SK-N-SH (cell line): ENCODE data around the gene CHRNE. TPM values are rescaled to one million over a fixed set of nuclear protein-coding genes. Genes with fewer than 3 reads are reported as not detected.

Experiments used
- CTCF ChIA-PET: fragments of 300-600, 350-600 bp; formaldehyde crosslinking; extraction: SDS; loops from one replicate; lab custom pipeline; 2021; lab: Yijun Ruan, JAX
- POLR2A ChIA-PET: fragments of 350-600 bp; sonication (Branson Sonifier 250); formaldehyde crosslinking; extraction: SDS; loops from one replicate; lab custom pipeline; 2020; ENCODE audit warnings: antibody characterized with exemption, inconsistent platforms; lab: Yijun Ruan, JAX
- DNase-seq: peaks from one replicate; pipeline ENCODE4 v3.0.0; 2012
- H2AFZ ChIP-seq: fragments of 200-600 bp; sonication (generic); 2 replicates; pipeline ENCODE4 v1.8.1; 2016; ENCODE audit warnings: antibody characterized with exemption, mild to moderate bottlenecking, low read depth
- H3F3A ChIP-seq: fragments of 200-600 bp; sonication (generic); replicated peaks from 2 replicates; pipeline ENCODE3; 2016; ENCODE audit warnings: antibody characterized with exemption, mild to moderate bottlenecking; ENCODE audit not compliant: insufficient read depth
- H3K27ac ChIP-seq, 2 experiments: fragments of 200-500 bp in 1 of 2; fragments of 200-600 bp in 1 of 2; sonication (Bioruptor generic) in 1 of 2; sonication (generic), shearing (Covaris generic) in 1 of 2; 2 replicates each; pipeline versions ENCODE4 v1.5.1 to v1.6.1; 2014 to 2016; ENCODE audit warnings: low read depth in 2 of 2, inconsistent platforms in 1 of 2, low read length in 1 of 2, mild to moderate bottlenecking in 1 of 2, mixed read lengths in 1 of 2
- H3K27me3 ChIP-seq: fragments of 200-600 bp; sonication (generic), shearing (Covaris generic); 2 replicates; pipeline ENCODE4 v1.6.1; 2016; ENCODE audit warnings: mixed run types; ENCODE audit not compliant: insufficient read depth
- H3K36me3 ChIP-seq, 2 experiments: fragments of 200-500 bp in 1 of 2; fragments of 200-600 bp in 1 of 2; sonication (Bioruptor generic) in 1 of 2; sonication (generic) in 1 of 2; replicated peaks in 1 of 2; 2 replicates each; pipeline versions ENCODE3 to v1.5.1; 2014 to 2016; ENCODE audit warnings: low read length in 1 of 2, mild to moderate bottlenecking in 1 of 2; ENCODE audit not compliant: insufficient read depth in 2 of 2, control insufficient read depth in 1 of 2
- H3K4me1 ChIP-seq, 2 experiments: fragments of 200-500 bp in 1 of 2; fragments of 200-600 bp in 1 of 2; sonication (Bioruptor generic) in 1 of 2; sonication (generic), shearing (Covaris generic) in 1 of 2; 2 replicates each; pipeline versions ENCODE4 v1.5.1 to v1.6.1; 2014 to 2016; ENCODE audit warnings: low read depth in 1 of 2, low read length in 1 of 2, mixed run types in 1 of 2; ENCODE audit not compliant: insufficient read depth in 2 of 2, control insufficient read depth in 1 of 2
- H3K4me2 ChIP-seq: fragments of 200-600 bp; sonication (generic), shearing (Covaris generic); 2 replicates; pipeline ENCODE4 v1.6.1; 2017; ENCODE audit warnings: mixed run types
- H3K4me3 ChIP-seq, 2 experiments: fragments of 200-500 bp in 1 of 2; fragments of 200-600 bp in 1 of 2; sonication (Bioruptor generic) in 1 of 2; sonication (generic), shearing (Covaris generic) in 1 of 2; 2 replicates each; pipeline versions ENCODE4 v1.5.1 to v1.8.1; 2014 to 2016; ENCODE audit warnings: low read depth in 2 of 2, inconsistent platforms in 1 of 2, low read length in 1 of 2, mild to moderate bottlenecking in 1 of 2, mixed read lengths in 1 of 2, moderate library complexity in 1 of 2
- H3K79me2 ChIP-seq: fragments of 200-600 bp; sonication (generic); 2 replicates; pipeline ENCODE4 v1.8.1; 2017; ENCODE audit warnings: mild to moderate bottlenecking; ENCODE audit not compliant: insufficient read depth
- H3K9ac ChIP-seq: fragments of 200-600 bp; sonication (generic); 2 replicates; pipeline ENCODE4 v1.6.1; 2017; ENCODE audit warnings: mixed run types
- H3K9me2 ChIP-seq: fragments of 200-600 bp; sonication (generic); 2 replicates; pipeline ENCODE4 v1.6.1; 2017; ENCODE audit warnings: mixed run types
- H3K9me3 ChIP-seq: fragments of 200-600 bp; sonication (generic); 2 replicates; pipeline ENCODE4 v1.6.1; 2017; ENCODE audit warnings: mixed run types, mild to moderate bottlenecking, moderate library complexity
- H4K20me1 ChIP-seq: fragments of 200-600 bp; sonication (generic); 2 replicates; pipeline ENCODE4 v1.6.1; 2017; ENCODE audit warnings: mild to moderate bottlenecking, mixed run types; ENCODE audit not compliant: insufficient read depth
- CHD2 ChIP-seq: fragments of 150-350 bp; IDR thresholded peaks from 2 replicates; pipeline ENCODE4 v1.6.1; 2018; ENCODE audit warnings: low read length; ENCODE audit not compliant: partially characterized antibody
- CTCF ChIP-seq: fragments of 200-600 bp; sonication (generic); IDR thresholded peaks from 2 replicates; pipeline ENCODE4 v1.6.1; 2017; ENCODE audit warnings: antibody characterized with exemption, mild to moderate bottlenecking, moderate library complexity
- EP300 ChIP-seq, 2 experiments: IDR thresholded peaks; 2 replicates each; pipeline versions ENCODE4 v1.4.0 to v1.6.1; 2012; ENCODE audit warnings: borderline replicate concordance in 1 of 2, low read depth in 1 of 2, low read length in 1 of 2
- EZH2phosphoT487 ChIP-seq: fragments of 200-600 bp; sonication (generic); IDR thresholded peaks from 2 replicates; pipeline ENCODE4 v1.6.1; 2017; ENCODE audit warnings: low read depth, mixed run types, mild to moderate bottlenecking, antibody characterized with exemption, moderate library complexity, borderline replicate concordance
- FOSL2 ChIP-seq: IDR thresholded peaks from 2 replicates; pipeline ENCODE4 v1.4.0; 2012; ENCODE audit warnings: low read depth, mild to moderate bottlenecking, moderate library complexity, borderline replicate concordance
- JUND ChIP-seq: IDR thresholded peaks from 2 replicates; pipeline ENCODE4 v1.4.0; 2012
- MAX ChIP-seq: IDR thresholded peaks from 2 replicates; pipeline ENCODE4 v1.4.0; 2012; ENCODE audit warnings: low read depth
- MEF2A ChIP-seq: IDR thresholded peaks from 2 replicates; pipeline ENCODE4 v1.4.0; 2012; ENCODE audit warnings: low read depth, borderline replicate concordance
- POLR2AphosphoS5 ChIP-seq: IDR thresholded peaks from 2 replicates; pipeline ENCODE4 v1.6.1; 2012; ENCODE audit warnings: low read depth, low read length
- RAD21 ChIP-seq: IDR thresholded peaks from 2 replicates; pipeline ENCODE4 v1.6.1; 2012; ENCODE audit warnings: mild to moderate bottlenecking, low read length
- REST ChIP-seq: IDR thresholded peaks from 2 replicates; pipeline ENCODE4 v1.6.1; 2012; ENCODE audit warnings: mild to moderate bottlenecking, low read depth, low read length, moderate library complexity
- RFX5 ChIP-seq: IDR thresholded peaks from 2 replicates; pipeline ENCODE4 v1.6.1; 2012; ENCODE audit warnings: mild to moderate bottlenecking, improper control_type of control experiment, low read length
- RXRA ChIP-seq: IDR thresholded peaks from 2 replicates; pipeline ENCODE4 v1.4.0; 2012; ENCODE audit warnings: low read depth, mild to moderate bottlenecking, borderline replicate concordance
- TAF1 ChIP-seq: IDR thresholded peaks from 2 replicates; pipeline ENCODE4 v1.6.1; 2012; ENCODE audit warnings: low read depth, mild to moderate bottlenecking, low read length, moderate library complexity, borderline replicate concordance
- YY1 ChIP-seq: IDR thresholded peaks from 2 replicates; pipeline ENCODE4 v1.4.0; 2012; ENCODE audit warnings: low read depth, mild to moderate bottlenecking
- WGBS: methylation state at CpG from one replicate; pipeline ENCODE4 v1.1.6; 2017; ENCODE audit warnings: low lambda C conversion rate; 5-methylcytosine and 5-hydroxymethylcytosine counted together
- polyA plus RNA-seq, 3 experiments: library from polyadenylated mRNA; depleted of rRNA; stranded (reverse); fragments of >200 nt; gene quantifications; 2 replicates each; pipeline ENCODE4 v1.2.3, GENCODE V29; 2012

The CHRNE gene
- polyA plus RNA-seq, 1 of the 3 experiments (the other 2 are of a cell fraction) = 0.71 TPM

GRCh38 chr17:4859816-4860625 lies 42.9 kb downstream of the CHRNE start:
- Histone ChIP-seq H3F3A (no peaks in the 10 kb centered on the region), H3K4me3 (no peak overlapping the region), H3K4me1 (peaks cover 18 to 33% of the 10 kb centered on the region in 2 experiments), H3K9me2 (no peaks in the 10 kb centered on the region), H3K9ac (no peak overlapping the region), H2AFZ (no peak overlapping the region), H3K27me3 (no peaks in the 10 kb centered on the region), H3K27ac (no peak overlapping the region), H3K79me2 (peaks cover 26% of the 10 kb centered on the region; the same call in 1 of the 2 replicates), H3K9me3 (no peaks in the 10 kb centered on the region), H3K36me3 (no peaks in the 10 kb centered on the region), H3K4me2 (no peak overlapping the region), H4K20me1 (no peaks in the 10 kb centered on the region)
- ChIA-PET CTCF (no interaction called here), POLR2A (no interaction called here)
- no peak for TF ChIP-seq FOSL2
- no peak for TF ChIP-seq RXRA
- no peak for TF ChIP-seq EP300 (IDR thresholded peaks at IDR 0.05; ENCODE audit: borderline replicate concordance in 1 of 2, low read depth in 1 of 2, low read length in 1 of 2)
- TF ChIP-seq CHD2 = no peak
- no peak for TF ChIP-seq CTCF
- TF ChIP-seq EZH2phosphoT487 = no peak
- TF ChIP-seq MEF2A = no peak
- TF ChIP-seq YY1 = no peak
- TF ChIP-seq MAX = no peak
- TF ChIP-seq REST = no peak
- TF ChIP-seq RFX5 = no peak
- no peak for TF ChIP-seq RAD21
- no peak for TF ChIP-seq TAF1
- no peak for TF ChIP-seq POLR2AphosphoS5
- no peak for TF ChIP-seq JUND
- WGBS = 96% methylated on average over 32 of the region's 32 CpGs
- no peak for DNase-seq
